ENCODE data around the gene AOPEP. TPM values are rescaled to one million over a fixed set of nuclear protein-coding genes. Genes with fewer than 3 reads are reported as not detected.

Gene AOPEP
- total and polyA plus RNA-seq, 2 donors (not counting 3 experiments of a cell fraction or from before 2014, with no cell fraction given) = 20.2 to 41.6 TPM

DNA sequence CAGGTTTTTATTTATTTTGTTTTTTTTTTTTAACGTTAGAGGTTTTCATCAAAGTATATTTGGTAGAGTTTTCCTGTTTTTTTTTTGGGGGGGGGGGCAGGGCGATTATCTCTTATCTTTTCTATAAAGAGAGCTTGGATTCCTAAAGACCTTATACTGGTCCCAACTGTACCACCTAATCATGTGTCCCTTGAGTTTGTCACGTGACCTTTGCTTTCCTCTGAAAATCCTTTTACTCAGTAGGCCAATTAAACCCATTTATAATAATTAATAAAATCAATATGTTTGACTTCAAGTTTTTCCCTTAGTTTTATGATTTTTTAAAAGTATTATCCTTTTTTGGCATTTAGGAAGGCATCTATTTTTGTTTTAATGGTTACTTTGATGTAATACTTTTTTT, 286.4 kb downstream of the AOPEP start:
- POLR2A ChIA-PET = interaction anchor here (0.7 kb wide), 1 partner anchor 881 kb away, joined by 5 read pairs; no protein-coding TSS in a partner anchor
- BruUV-seq (replicated peaks) = no TSS peak

DNA sequence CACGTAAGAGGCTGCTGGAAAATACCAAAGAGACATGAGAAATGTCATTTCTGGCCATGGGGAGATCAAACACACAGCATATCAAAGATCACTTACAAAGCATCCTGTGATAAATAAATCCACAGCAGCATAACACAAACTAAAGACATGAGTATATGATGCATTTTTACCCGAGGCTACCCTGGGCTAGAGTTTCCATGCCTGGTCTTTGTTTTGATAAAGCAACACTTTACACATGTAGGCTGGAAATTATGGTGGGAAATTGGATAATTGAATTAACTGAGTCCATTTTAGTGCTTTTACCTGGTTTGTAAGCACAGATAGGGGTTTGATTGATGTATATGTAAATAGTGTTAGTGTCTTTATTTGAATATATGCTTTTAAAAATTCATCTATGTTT, 288.4 kb downstream of the AOPEP start:
- Histone ChIP-seq H3K9ac (replicated peaks; ENCODE audit: extremely low read depth, insufficient read depth, low read length) (no peak overlapping the region), H3K4me1 (ENCODE audit: control insufficient read depth, extremely low read depth, insufficient read depth, low read length) (peaks cover 8% of the 10 kb centered on the region), H3K27me3 (ENCODE audit: control insufficient read depth in 2 of 2, insufficient read depth in 2 of 2, low read length in 2 of 2) (no peaks in the 10 kb centered on the region), H3K9me3 (replicated peaks; ENCODE audit: control insufficient read depth, insufficient read depth, low read length) (no peaks in the 10 kb centered on the region), H3K9me1 (replicated peaks; ENCODE audit: control insufficient read depth, extremely low read depth, insufficient read depth, low read length) (no peaks in the 10 kb centered on the region), H3K79me2 (ENCODE audit: control insufficient read depth, insufficient read depth, low read length) (peaks cover 9% of the 10 kb centered on the region), H3K4me2 (ENCODE audit: insufficient read depth, low read length) (no peak overlapping the region), H3K27ac (ENCODE audit: insufficient read depth, low read depth, low read length) (no peak overlapping the region), H4K20me1 (replicated peaks; ENCODE audit: control insufficient read depth, extremely low read depth, insufficient read depth, low read length) (no peaks in the 10 kb centered on the region), H3K4me3 (replicated peaks in 1 of 3; ENCODE audit: insufficient read depth in 1 of 3, low read depth in 1 of 3, low read length in 3 of 3) (no peak overlapping the region), H3K36me3 (ENCODE audit: control insufficient read depth in 2 of 2, extremely low read depth in 1 of 2, insufficient read depth in 2 of 2, low read length in 2 of 2) (peaks cover 11 to 16% of the 10 kb centered on the region in 2 experiments), H2AFZ (ENCODE audit: low read depth, low read length) (no peak overlapping the region)
- ChIA-PET POLR2A (no interaction called here), CTCF (no interaction called here)
- DNase-seq (ENCODE audit: low read depth, low spot score) (no peak), FAIRE-seq (no peak)
- intact Hi-C loops (cut with micrococcal nuclease) (no loop called here), dilution Hi-C loops (cut with MboI; ENCODE audit: extremely low pct_ligation_motif_present, low sequenced_read_pairs) (no loop called here)
- TF ChIP-seq POLR2A (IDR thresholded peaks at IDR 0.05; ENCODE audit: low read depth, low read length) (no peak), FOS (IDR thresholded peaks at IDR 0.05; ENCODE audit: borderline replicate concordance, insufficient read depth, low read length) (no peak), POLR2AphosphoS5 (IDR thresholded peaks at IDR 0.05; ENCODE audit: insufficient read depth, low read depth, low read length) (no peak), EZH2 (IDR thresholded peaks at IDR 0.05; ENCODE audit: borderline replicate concordance, low read depth, low read length, severe bottlenecking) (no peak), MYC (IDR thresholded peaks at IDR 0.05; ENCODE audit: low read depth, low read length) (no peak), GATA2 (IDR thresholded peaks at IDR 0.05; ENCODE audit: insufficient read depth, insufficient read length, low read depth, low read length) (no peak), JUN (IDR thresholded peaks at IDR 0.05; ENCODE audit: borderline replicate concordance, insufficient read depth, insufficient read length, low read depth) (no peak)
- TF ChIP-seq, protein P1, sequence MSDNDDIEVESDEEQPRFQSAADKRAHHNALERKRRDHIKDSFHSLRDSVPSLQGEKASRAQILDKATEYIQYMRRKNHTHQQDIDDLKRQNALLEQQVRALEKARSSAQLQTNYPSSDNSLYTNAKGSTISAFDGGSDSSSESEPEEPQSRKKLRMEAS (IDR thresholded peaks at IDR 0.05; ENCODE audit: insufficient read depth, insufficient read length) = no peak
- TF ChIP-seq, protein P2, sequence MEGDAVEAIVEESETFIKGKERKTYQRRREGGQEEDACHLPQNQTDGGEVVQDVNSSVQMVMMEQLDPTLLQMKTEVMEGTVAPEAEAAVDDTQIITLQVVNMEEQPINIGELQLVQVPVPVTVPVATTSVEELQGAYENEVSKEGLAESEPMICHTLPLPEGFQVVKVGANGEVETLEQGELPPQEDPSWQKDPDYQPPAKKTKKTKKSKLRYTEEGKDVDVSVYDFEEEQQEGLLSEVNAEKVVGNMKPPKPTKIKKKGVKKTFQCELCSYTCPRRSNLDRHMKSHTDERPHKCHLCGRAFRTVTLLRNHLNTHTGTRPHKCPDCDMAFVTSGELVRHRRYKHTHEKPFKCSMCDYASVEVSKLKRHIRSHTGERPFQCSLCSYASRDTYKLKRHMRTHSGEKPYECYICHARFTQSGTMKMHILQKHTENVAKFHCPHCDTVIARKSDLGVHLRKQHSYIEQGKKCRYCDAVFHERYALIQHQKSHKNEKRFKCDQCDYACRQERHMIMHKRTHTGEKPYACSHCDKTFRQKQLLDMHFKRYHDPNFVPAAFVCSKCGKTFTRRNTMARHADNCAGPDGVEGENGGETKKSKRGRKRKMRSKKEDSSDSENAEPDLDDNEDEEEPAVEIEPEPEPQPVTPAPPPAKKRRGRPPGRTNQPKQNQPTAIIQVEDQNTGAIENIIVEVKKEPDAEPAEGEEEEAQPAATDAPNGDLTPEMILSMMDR (IDR thresholded peaks at IDR 0.05; ENCODE audit: extremely low read depth in 1 of 2, insufficient read depth in 1 of 2, low read depth in 1 of 2, low read length in 2 of 2) = no peak
- BruUV-seq (replicated peaks) = no TSS peak

More for the DNA sequence above, 286.4 kb downstream of the AOPEP start:
- H3K9ac ChIP-seq (replicated peaks; ENCODE audit: extremely low read depth, insufficient read depth, low read length) = no peak overlapping the region
- H3K79me2 ChIP-seq (ENCODE audit: control insufficient read depth, insufficient read depth, low read length) = peaks cover 12% of the 10 kb centered on the region
- TF ChIP-seq GATA2 (IDR thresholded peaks at IDR 0.05; ENCODE audit: insufficient read depth, insufficient read length, low read depth, low read length) (no peak), JUN (IDR thresholded peaks at IDR 0.05; ENCODE audit: borderline replicate concordance, insufficient read depth, insufficient read length, low read depth) (no peak), EZH2 (IDR thresholded peaks at IDR 0.05; ENCODE audit: borderline replicate concordance, low read depth, low read length, severe bottlenecking) (no peak), FOS (IDR thresholded peaks at IDR 0.05; ENCODE audit: borderline replicate concordance, insufficient read depth, low read length) (no peak), MYC (IDR thresholded peaks at IDR 0.05; ENCODE audit: low read depth, low read length) (no peak)
- H3K4me3 ChIP-seq (replicated peaks in 1 of 3; ENCODE audit: insufficient read depth in 1 of 3, low read depth in 1 of 3, low read length in 3 of 3) = no peak overlapping the region
- H4K20me1 ChIP-seq (replicated peaks; ENCODE audit: control insufficient read depth, extremely low read depth, insufficient read depth, low read length) = no peaks in the 10 kb centered on the region
- intact Hi-C loops (cut with micrococcal nuclease) (no loop called here), dilution Hi-C loops (cut with MboI; ENCODE audit: extremely low pct_ligation_motif_present, low sequenced_read_pairs) (no loop called here)
- no peaks in the 10 kb centered on the region for H3K9me3 ChIP-seq (replicated peaks; ENCODE audit: control insufficient read depth, insufficient read depth, low read length)
- no peak for FAIRE-seq
- no peaks in the 10 kb centered on the region for H3K27me3 ChIP-seq (ENCODE audit: control insufficient read depth in 2 of 2, insufficient read depth in 2 of 2, low read length in 2 of 2)
- H3K9me1 ChIP-seq (replicated peaks; ENCODE audit: control insufficient read depth, extremely low read depth, insufficient read depth, low read length) = no peaks in the 10 kb centered on the region
- no peak for DNase-seq (ENCODE audit: low read depth, low spot score)
- no peak overlapping the region for H3K27ac ChIP-seq (ENCODE audit: insufficient read depth, low read depth, low read length)
- H3K4me2 ChIP-seq (ENCODE audit: insufficient read depth, low read length) = no peak overlapping the region
- H3K36me3 ChIP-seq (ENCODE audit: control insufficient read depth in 2 of 2, extremely low read depth in 1 of 2, insufficient read depth in 2 of 2, low read length in 2 of 2) = peaks cover 11 to 13% of the 10 kb centered on the region in 2 experiments
- H3K4me1 ChIP-seq (ENCODE audit: control insufficient read depth, extremely low read depth, insufficient read depth, low read length) = peaks cover 9% of the 10 kb centered on the region
- CTCF ChIA-PET = interaction anchor here (1.2 kb wide), 1 partner anchor 10 kb away, joined by 5 read pairs; no protein-coding TSS in a partner anchor
- H2AFZ ChIP-seq (ENCODE audit: low read depth, low read length) = no peak overlapping the region

Data from endothelial cell of umbilical vein (primary cell).